Activated CD8-positive, alpha-beta memory T cell treated with anti-CD3 and anti-CD28 coated beads for 24 hours (primary cell): Measurements from ENCODE around the gene PDSS2.
"Not testable (repeated sequence)": the region's sequence is repeated elsewhere in the genome, so short reads cannot be mapped to it uniquely, and the experiment has no call there.

Source experiments
- DNase-seq: peaks from one replicate; pipeline ENCODE4 v3.0.0-alpha.2; 2020

The PDSS2 gene

DNA sequence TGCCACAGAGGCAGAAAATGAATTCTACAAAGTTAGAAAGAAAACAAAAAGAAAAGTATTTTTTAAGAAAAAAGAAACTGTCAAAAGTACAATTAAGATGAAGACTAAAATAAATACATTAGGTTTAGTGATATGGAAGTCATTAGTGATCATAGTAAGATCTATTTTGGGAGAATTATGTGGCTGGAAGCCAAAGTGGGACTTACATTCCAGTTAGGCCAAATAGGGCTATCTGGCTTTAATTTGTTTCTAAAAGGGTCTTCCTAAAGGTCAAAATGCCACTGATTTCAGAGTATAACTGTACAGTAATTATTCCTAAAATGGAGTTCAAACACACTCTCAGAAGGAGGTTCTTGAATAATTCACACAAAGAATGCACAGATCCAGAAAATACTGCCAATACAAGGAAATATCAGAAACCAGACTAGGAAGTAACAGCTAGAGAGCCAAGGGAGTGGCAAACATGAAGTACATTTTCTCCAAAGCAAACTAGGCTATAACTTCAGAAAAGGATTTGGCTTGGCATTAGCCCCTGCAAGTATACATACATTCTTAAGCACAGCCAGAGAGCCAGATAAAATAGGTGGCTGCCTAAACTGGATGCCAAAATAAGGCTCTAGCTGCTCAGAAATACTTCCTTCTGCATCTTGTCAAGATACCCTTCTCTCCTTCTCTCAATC, 45.3 kb downstream of the PDSS2 start:
- DNase-seq: no peak

GRCh38 chr6:107411161-107411560, 48.2 kb downstream of the PDSS2 start:
- DNase-seq: no peak

GRCh38 chr6:107409942-107410341, 49.4 kb downstream of the PDSS2 start:
- no peak for DNase-seq

GRCh38 chr6:107408714-107409113, 50.6 kb downstream of the PDSS2 start:
- no peak for DNase-seq

DNA sequence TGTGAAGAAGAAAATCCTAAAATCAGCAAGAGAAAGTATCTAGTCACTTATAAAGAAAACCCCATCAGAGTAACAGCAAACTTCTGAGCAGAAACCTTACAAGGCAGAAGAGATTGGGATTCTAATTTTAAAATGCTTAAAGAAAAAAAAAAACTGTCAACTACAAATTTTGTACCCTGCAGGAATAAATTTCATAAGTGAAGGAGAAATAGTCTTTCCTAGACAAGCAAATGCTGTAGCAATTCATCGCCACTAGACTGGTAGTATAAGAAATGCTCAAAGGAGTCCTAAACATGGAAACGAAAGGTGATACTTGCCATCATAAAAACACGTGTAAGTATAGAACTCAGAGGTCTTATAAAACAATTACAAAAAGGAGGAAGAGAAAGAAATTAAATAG, 54.4 kb downstream of the PDSS2 start:
- no peak for DNase-seq

- no peak for DNase-seq
Measured at GRCh38 chr6:107402533-107402932, 56.8 kb downstream of the PDSS2 start.

DNA sequence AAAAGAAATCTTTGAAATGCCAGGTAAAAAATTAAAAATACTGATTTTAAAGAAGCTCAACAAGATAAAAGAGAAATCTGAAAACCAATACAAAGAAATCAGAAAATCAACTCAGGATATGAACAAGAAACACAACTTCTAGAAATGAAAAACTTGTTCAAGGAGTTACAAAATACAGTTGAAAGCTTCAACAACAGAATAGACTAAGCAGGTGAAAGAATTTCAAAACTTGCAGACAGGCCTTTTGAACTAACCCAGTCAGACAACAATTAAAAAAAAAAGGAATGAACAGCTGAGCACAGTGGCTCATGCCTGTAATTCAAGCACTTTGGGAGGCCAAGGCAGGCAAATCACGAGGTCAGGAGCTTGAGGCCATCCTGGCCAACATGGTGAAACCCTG, 57.8 kb downstream of the PDSS2 start:
- DNase-seq: no peak

DNA sequence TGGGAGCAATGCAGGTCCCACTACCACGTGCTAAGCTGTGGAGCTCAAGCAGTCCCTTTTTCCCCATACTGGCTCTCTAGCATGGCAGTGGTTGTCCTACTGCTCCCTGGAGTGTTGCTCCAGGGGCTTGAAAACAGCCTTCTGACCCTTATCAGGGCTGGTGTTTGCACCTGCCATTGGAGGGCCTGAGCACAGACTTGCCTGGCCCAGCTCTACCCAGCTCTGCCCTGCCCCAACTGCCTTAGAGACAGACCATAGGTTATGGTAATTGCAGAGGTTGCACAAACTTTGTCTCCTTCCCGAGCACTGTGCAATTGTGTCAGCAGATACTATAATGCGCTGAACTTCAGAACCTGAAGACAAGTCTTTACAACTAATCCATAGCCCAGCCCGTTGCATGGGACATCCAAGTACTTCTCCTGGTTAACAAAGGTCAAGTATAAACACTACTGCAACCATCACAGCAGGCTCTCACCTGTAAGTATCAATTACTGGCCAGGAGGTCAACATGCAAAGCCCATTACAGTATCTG, 58.7 kb downstream of the PDSS2 start:
- DNase-seq: no peak

- DNase-seq: no peak
Measured at GRCh38 chr6:107399935-107400334, 59.4 kb downstream of the PDSS2 start.

DNA sequence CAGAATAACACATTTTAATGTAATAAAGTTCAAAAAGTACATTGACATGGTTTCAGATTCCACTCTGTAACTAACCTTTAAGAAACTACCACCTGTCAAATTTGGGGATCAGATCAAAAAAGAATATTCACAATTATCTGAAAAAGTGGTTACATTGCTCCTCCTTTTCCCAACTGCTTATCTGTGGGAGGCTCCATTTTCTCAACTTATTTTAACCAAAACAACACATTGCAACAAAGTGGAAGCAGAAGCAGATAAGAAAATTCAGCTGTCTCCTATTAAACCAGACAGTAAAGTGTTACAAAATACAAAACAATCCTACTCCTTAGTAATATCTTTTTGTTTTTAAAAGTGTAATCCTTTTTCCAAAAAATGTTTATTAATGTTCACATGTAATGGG, 61.4 kb downstream of the PDSS2 start:
- no peak for DNase-seq

DNA sequence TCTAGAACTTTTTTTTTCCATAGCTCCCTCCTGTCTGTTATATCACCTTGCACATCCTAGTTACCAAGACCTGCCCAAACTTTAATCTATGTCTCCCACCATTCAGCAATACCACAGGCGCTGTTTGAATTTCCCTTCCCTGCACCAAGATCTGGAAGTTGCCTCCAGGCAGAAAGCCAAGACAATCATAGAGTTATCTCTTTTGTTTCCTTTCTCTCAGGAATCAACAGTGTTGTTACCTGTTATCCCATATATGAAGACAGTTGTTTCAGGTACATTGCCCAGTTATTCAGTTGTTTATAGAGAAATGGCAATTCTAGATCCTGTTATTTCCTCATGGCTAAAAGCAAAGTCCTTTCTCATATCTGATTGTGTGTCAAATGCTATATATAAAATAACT, 63.2 kb downstream of the PDSS2 start:
- no peak for DNase-seq

DNA sequence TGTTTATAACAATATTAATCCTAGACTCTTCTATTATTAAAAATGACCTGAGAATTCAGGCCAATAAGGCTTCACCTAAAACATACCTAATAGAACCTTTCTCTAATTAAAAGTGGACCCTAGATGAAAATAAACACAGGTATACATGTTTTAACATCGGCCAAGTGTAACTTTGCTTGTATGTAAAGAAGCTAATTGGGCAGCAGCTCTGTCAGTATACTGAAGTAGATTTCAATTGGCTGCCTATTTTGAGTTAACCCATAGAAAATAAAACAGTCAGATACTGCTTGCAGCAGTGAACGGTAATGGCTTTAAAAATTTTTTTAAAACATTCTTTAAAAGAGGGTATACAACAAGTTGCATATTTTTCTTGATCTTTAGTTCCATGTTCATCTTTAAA, 67.3 kb downstream of the PDSS2 start:
- DNase-seq: no peak

GRCh38 chr6:107390685-107391435, 68.5 kb downstream of the PDSS2 start:
- no peak for DNase-seq

GRCh38 chr6:107390056-107390455, 69.3 kb downstream of the PDSS2 start:
- no peak for DNase-seq

DNA sequence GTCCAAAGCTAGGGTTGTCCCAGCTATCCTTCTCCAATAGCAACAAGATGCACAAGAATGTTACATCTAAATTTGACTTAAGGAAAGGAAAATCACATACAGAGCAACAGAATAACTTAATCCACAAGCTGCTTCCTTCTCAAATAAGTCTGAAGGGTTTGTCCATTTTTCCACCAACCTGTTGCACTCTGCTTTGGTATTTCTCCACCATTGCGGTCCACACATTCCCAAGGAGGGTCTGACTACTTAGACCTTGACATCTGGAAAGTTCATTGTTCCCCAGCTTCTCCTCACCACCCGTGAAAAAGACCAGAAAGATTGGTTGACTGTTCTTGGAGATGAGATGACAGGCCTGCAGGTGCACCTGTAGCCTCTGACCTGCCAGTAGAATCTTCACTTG, 72.5 kb downstream of the PDSS2 start:
- DNase-seq: no peak

GRCh38 chr6:107386340-107386739, 73.0 kb downstream of the PDSS2 start:
- DNase-seq: no peak

- no peak for DNase-seq
Measured at GRCh38 chr6:107383705-107384104, 75.7 kb downstream of the PDSS2 start.

DNA sequence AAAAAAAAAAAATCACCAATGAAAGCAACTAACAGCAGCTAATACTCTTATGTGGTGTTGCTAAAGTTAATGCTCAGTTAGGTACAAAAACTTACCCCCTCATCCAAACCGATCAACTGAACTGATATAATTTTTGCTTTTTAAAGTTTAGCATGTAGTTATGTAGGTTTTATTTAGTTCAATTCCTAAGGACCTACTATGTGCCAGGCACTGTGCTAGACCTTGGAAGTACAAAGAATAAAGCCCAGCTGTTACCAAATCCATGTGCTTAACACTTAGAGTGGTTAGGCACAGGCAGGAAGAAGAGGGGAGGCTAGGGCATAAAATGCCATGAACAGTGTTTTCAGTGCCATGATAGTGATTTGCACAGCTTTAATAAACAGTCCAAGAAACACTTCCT, 85.1 kb downstream of the PDSS2 start:
- DNase-seq: no peak

- DNase-seq: no peak
Measured at GRCh38 chr6:107369493-107369892, 89.9 kb downstream of the PDSS2 start.

DNA sequence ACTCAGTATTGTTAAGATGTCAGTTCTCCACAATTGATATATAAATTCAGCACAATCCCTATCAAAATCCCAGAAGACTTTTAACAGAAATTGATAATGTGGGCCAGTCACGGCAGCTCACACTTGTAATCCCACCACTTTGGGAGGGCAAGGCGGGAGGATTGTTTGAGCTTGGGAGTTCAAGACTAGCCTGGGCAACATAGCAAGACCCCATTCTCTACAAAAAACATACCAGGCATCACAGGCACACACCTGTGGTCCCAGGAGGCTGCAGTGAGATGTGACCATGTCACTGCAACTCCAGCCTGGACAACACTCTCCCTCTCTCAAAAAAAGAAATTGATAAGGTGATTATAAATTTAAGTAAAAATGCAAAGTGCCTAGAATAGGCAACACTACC, 90.9 kb downstream of the PDSS2 start:
- DNase-seq: no peak

DNA sequence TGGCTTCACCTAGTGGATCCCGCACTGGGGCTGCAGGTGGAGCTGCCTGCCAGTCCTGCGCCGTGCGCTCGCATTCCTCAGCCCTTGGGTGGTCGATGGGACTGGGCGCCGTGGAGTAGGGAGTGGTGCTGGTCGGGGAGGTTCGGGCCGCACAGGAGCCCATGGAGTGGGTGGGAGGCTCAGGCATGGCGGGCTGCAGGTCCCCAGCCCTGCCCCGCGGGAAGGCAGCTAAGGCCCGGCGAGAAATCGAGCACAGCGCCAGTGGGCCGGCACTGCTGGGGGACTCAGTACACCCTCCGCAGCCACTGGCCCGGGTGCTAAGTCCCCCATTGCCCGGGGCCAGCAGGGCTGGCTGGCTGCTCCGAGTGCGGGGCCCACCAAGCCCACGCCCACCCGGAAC, 95.2 kb downstream of the PDSS2 start:
- DNase-seq: not testable (repeated sequence)

- no peak for DNase-seq
Measured at GRCh38 chr6:107361753-107362604, 97.4 kb downstream of the PDSS2 start.

GRCh38 chr6:107360476-107360875, 98.9 kb downstream of the PDSS2 start:
- no peak for DNase-seq

GRCh38 chr6:107357842-107358241, 101.5 kb downstream of the PDSS2 start:
- DNase-seq: no peak
